Measurements from ENCODE around the gene LRP1B. TPM values are rescaled to one million over a fixed set of nuclear protein-coding genes. Genes with fewer than 3 reads are reported as not detected.
"Not testable (repeated sequence)": the region's sequence is repeated elsewhere in the genome, so short reads cannot be mapped to it uniquely, and the experiment has no call there.

LRP1B gene
- total RNA-seq, 4 donors from 2014 or later, result 1.2 to 3.3 (median 2.6) TPM

GRCh38 chr2:142097711-142098110, 33.1 kb downstream of the LRP1B start:
- H3K36me3 ChIP-seq, result no peaks in the 10 kb centered on the region
- H3K27me3 ChIP-seq, result no peaks in the 10 kb centered on the region
- H3K4me1 ChIP-seq, result no peaks in the 10 kb centered on the region
- WGBS, 2 donors, result 77 to 89% methylated on average over 3 of the region's 3 CpGs
- no peak overlapping the region for H3K27ac ChIP-seq
- no peaks in the 10 kb centered on the region for H3K9me3 ChIP-seq
- H3K4me3 ChIP-seq, result no peak overlapping the region
- no peak for DNase-seq (ENCODE audit: low spot score in 2 of 2)
- no peak for TF ChIP-seq EP300 (IDR thresholded peaks at IDR 0.05)
- no peak for TF ChIP-seq CTCF (IDR thresholded peaks at IDR 0.05)
- no peak for TF ChIP-seq POLR2A (IDR thresholded peaks at IDR 0.05)

DNA sequence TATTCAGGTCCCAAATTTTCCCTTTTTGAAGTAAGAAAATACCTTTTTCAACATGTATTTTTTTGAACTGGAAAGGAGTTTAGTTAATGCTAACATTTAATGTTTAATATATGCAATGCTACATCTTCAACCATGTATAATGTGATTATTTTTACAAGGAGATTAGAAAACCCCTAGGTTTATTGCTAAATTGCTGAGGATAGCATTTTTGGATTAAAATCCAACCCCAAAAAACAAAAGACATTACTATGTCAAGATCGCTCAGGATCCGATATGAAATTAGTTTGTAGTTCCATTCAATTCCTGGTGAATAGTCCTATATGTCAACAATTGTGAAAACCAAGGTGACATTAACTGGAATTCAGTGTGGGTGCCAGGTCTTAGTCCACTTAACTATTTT, 35.2 kb downstream of the LRP1B start:
- TF ChIP-seq POLR2A (IDR thresholded peaks at IDR 0.05) (no peak), EP300 (IDR thresholded peaks at IDR 0.05) (no peak), CTCF (IDR thresholded peaks at IDR 0.05) (no peak)
- H3K36me3 ChIP-seq, result no peaks in the 10 kb centered on the region
- WGBS, 2 donors, result 88 to 95% methylated on average over 2 of the region's 2 CpGs
- no peak overlapping the region for H3K27ac ChIP-seq
- no peak overlapping the region for H3K4me3 ChIP-seq
- DNase-seq (ENCODE audit: low spot score in 2 of 2), result no peak
- H3K9me3 ChIP-seq, result no peaks in the 10 kb centered on the region
- H3K4me1 ChIP-seq, result no peaks in the 10 kb centered on the region
- H3K27me3 ChIP-seq, result no peaks in the 10 kb centered on the region

- H3K27me3 ChIP-seq, result no peaks in the 10 kb centered on the region
- no peak overlapping the region for H3K4me3 ChIP-seq
- H3K9me3 ChIP-seq, result no peaks in the 10 kb centered on the region
- 68 to 73% methylated on average over 2 of the region's 2 CpGs for WGBS, 2 donors
- no peak overlapping the region for H3K27ac ChIP-seq
- TF ChIP-seq CTCF (IDR thresholded peaks at IDR 0.05) (no peak), POLR2A (IDR thresholded peaks at IDR 0.05) (no peak), EP300 (IDR thresholded peaks at IDR 0.05) (no peak)
- no peaks in the 10 kb centered on the region for H3K36me3 ChIP-seq
- DNase-seq (ENCODE audit: low spot score in 2 of 2), result no peak
- no peaks in the 10 kb centered on the region for H3K4me1 ChIP-seq
Measured at GRCh38 chr2:142094233-142094632, 36.6 kb downstream of the LRP1B start.

GRCh38 chr2:142088058-142088568, 42.7 kb downstream of the LRP1B start:
- no peak for TF ChIP-seq EP300 (IDR thresholded peaks at IDR 0.05)
- Histone ChIP-seq H3K4me3 (no peak overlapping the region), H3K36me3 (no peaks in the 10 kb centered on the region), H3K27ac (no peak overlapping the region), H3K27me3 (no peaks in the 10 kb centered on the region), H3K4me1 (no peaks in the 10 kb centered on the region), H3K9me3 (no peaks in the 10 kb centered on the region)
- DNase-seq (ENCODE audit: low spot score in 2 of 2), result no peak
- WGBS, 2 donors, result 95 to 97% methylated on average over 2 of the region's 2 CpGs

- DNase-seq (ENCODE audit: low spot score in 2 of 2); H3K27me3 ChIP-seq; H3K9me3 ChIP-seq; H3K4me1 ChIP-seq; H3K36me3 ChIP-seq; H3K4me3 ChIP-seq; H3K27ac ChIP-seq: not testable (repeated sequence)
- WGBS, 2 donors, result 74 to 76% methylated on average over 2 of the region's 2 CpGs
Measured at GRCh38 chr2:142087585-142087984, 43.2 kb downstream of the LRP1B start.

- Histone ChIP-seq H3K27me3 (no peaks in the 10 kb centered on the region), H3K36me3 (no peaks in the 10 kb centered on the region), H3K27ac (no peak overlapping the region), H3K4me3 (no peak overlapping the region), H3K4me1 (no peaks in the 10 kb centered on the region), H3K9me3 (no peaks in the 10 kb centered on the region)
- WGBS, 2 donors, result 82 to 85% methylated on average over 3 of the region's 3 CpGs
- DNase-seq (ENCODE audit: low spot score in 2 of 2), result no peak
- TF ChIP-seq EP300 (IDR thresholded peaks at IDR 0.05) (no peak), CTCF (IDR thresholded peaks at IDR 0.05) (no peak), POLR2A (IDR thresholded peaks at IDR 0.05) (no peak)
Measured at GRCh38 chr2:142082368-142082767, 48.4 kb downstream of the LRP1B start.

Data from tibial nerve (tissue), 4 donors.